ENCODE results near the gene ICAM1. TPM values are rescaled to one million over a fixed set of nuclear protein-coding genes. Genes with fewer than 3 reads are reported as not detected.

Gene ICAM1
- total and polyA plus RNA-seq, 9 donors, result 12.1 to 116 (median 18.7) TPM

DNA sequence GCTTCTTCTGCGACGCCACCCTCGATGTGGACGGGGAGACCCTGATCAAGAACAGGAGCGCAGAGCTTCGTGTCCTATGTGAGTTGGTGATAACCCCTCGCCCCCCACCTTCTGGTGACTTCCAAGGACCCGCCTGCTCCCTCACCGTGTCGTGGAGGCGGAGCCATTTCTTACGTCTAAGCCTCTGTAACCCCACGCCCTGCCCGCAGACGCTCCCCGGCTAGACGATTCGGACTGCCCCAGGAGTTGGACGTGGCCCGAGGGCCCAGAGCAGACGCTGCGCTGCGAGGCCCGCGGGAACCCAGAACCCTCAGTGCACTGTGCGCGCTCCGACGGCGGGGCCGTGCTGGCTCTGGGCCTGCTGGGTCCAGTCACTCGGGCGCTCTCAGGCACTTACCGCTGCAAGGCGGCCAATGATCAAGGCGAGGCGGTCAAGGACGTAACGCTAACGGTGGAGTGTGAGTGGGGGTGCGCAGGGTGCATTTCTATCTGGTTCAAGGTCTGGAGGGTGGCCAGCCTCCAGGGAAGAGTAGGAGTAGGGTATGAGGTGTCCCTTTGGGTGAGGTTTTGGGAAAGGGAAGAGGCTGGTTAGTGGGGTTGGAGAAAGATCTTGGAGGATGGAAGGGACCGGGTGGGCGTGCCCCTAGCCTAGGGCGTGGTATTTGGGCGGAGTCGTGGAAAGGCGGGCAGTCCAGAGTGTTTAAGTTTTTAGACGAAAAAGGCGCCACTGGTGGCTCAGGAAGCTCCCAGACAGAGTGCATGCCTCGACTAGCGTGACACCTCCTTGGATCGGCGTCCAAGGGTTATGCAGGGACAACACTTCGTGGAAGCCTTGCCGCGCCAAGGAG, 22.1 kb downstream of the ICAM1 start:
- peaks cover 21% of the 10 kb centered on the region for H3K4me1 ChIP-seq (ENCODE audit: insufficient read depth)
- peaks cover 6% of the 10 kb centered on the region for H3K27me3 ChIP-seq
- peak in 1 of 5 donors; percentile 66 for DNase-seq
- TF ChIP-seq POLR2A (IDR thresholded peaks at IDR 0.05) (no peak), EP300 (IDR thresholded peaks at IDR 0.05) (no peak)
- TF ChIP-seq, protein P1, sequence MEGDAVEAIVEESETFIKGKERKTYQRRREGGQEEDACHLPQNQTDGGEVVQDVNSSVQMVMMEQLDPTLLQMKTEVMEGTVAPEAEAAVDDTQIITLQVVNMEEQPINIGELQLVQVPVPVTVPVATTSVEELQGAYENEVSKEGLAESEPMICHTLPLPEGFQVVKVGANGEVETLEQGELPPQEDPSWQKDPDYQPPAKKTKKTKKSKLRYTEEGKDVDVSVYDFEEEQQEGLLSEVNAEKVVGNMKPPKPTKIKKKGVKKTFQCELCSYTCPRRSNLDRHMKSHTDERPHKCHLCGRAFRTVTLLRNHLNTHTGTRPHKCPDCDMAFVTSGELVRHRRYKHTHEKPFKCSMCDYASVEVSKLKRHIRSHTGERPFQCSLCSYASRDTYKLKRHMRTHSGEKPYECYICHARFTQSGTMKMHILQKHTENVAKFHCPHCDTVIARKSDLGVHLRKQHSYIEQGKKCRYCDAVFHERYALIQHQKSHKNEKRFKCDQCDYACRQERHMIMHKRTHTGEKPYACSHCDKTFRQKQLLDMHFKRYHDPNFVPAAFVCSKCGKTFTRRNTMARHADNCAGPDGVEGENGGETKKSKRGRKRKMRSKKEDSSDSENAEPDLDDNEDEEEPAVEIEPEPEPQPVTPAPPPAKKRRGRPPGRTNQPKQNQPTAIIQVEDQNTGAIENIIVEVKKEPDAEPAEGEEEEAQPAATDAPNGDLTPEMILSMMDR (IDR thresholded peaks at IDR 0.05), result no peak
- no peak overlapping the region for H3K4me3 ChIP-seq
- no peaks in the 10 kb centered on the region for H3K9me3 ChIP-seq
- WGBS, 3 donors, result 5 to 16% (median 7%) methylated on average over 56 of the region's 56 CpGs
- no peak overlapping the region for H3K27ac ChIP-seq
- intact Hi-C loops (cut with DNase I), result no loop called here
- H3K36me3 ChIP-seq, result no peaks in the 10 kb centered on the region

DNA sequence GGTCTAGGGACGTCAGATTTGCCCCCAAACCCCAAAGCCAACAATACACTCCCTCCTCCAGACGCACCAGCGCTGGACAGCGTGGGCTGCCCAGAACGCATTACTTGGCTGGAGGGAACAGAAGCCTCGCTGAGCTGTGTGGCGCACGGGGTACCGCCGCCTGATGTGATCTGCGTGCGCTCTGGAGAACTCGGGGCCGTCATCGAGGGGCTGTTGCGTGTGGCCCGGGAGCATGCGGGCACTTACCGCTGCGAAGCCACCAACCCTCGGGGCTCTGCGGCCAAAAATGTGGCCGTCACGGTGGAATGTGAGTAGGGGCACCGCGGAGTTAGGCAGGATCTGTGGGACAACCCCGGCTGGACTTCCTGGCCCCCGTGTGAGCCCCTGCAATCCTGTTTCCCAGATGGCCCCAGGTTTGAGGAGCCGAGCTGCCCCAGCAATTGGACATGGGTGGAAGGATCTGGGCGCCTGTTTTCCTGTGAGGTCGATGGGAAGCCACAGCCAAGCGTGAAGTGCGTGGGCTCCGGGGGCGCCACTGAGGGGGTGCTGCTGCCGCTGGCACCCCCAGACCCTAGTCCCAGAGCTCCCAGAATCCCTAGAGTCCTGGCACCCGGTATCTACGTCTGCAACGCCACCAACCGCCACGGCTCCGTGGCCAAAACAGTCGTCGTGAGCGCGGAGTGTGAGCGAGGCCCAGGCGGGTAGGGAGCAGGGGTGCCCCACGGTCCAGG, 22.9 kb downstream of the ICAM1 start:
- Histone ChIP-seq H3K4me1 (ENCODE audit: insufficient read depth) (peaks cover 17% of the 10 kb centered on the region), H3K9me3 (no peaks in the 10 kb centered on the region), H3K27me3 (peaks cover 6% of the 10 kb centered on the region), H3K4me3 (no peak overlapping the region), H3K27ac (no peak overlapping the region), H3K36me3 (no peaks in the 10 kb centered on the region)
- 12 to 48% (median 17%) methylated on average over 46 to 49 of the region's 49 CpGs for WGBS, 3 donors
- intact Hi-C loops (cut with DNase I), result no loop called here
- TF ChIP-seq POLR2A (IDR thresholded peaks at IDR 0.05) (no peak), EP300 (IDR thresholded peaks at IDR 0.05) (no peak)
- TF ChIP-seq, protein P1 (IDR thresholded peaks at IDR 0.05), result no peak
- DNase-seq, result no peak

DNA sequence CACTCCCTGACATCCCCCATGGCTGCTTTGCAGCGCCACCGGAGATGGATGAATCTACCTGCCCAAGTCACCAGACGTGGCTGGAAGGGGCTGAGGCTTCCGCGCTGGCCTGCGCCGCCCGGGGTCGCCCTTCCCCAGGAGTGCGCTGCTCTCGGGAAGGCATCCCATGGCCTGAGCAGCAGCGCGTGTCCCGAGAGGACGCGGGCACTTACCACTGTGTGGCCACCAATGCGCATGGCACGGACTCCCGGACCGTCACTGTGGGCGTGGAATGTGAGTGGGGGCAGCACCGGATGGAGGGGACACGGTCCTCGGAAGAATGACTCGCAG, 23.4 kb downstream of the ICAM1 start:
- DNase-seq, result no peak
- Histone ChIP-seq H3K4me3 (no peak overlapping the region), H3K4me1 (ENCODE audit: insufficient read depth) (peaks cover 15% of the 10 kb centered on the region), H3K27me3 (peaks cover 6% of the 10 kb centered on the region), H3K9me3 (no peaks in the 10 kb centered on the region), H3K36me3 (no peaks in the 10 kb centered on the region), H3K27ac (no peak overlapping the region)
- WGBS, 3 donors, result 7 to 42% (median 22%) methylated on average over 14 to 25 of the region's 25 CpGs
- intact Hi-C loops (cut with DNase I), result no loop called here
- TF ChIP-seq, protein P1 (IDR thresholded peaks at IDR 0.05), result no peak

DNA sequence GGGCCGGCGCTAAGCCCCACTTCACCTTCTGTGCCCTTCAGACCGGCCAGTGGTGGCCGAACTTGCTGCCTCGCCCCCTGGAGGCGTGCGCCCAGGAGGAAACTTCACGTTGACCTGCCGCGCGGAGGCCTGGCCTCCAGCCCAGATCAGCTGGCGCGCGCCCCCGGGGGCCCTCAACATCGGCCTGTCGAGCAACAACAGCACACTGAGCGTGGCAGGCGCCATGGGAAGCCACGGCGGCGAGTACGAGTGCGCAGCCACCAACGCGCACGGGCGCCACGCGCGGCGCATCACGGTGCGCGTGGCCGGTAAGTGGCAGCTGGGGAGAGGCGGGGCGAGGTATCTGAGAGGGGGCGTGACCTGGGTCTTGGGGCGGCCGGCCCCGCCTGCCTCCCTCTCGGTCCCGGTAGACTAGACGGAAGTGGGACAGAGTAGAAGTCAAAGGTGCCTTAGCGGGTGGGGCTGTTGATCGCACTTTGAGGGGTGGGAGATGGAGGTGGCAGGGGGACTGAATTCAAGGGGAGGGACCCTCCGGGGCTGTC, 24.5 kb downstream of the ICAM1 start:
- intact Hi-C loops (cut with DNase I), result no loop called here
- no peak overlapping the region for H3K27ac ChIP-seq
- peak in 1 of 5 donors; percentile 59 for DNase-seq
- 1 to 3% (median 2%) methylated on average over 47 to 48 of the region's 48 CpGs for WGBS, 3 donors
- peaks cover 13% of the 10 kb centered on the region for H3K4me1 ChIP-seq (ENCODE audit: insufficient read depth)
- no peaks in the 10 kb centered on the region for H3K36me3 ChIP-seq
- no peak overlapping the region for H3K4me3 ChIP-seq
- no peaks in the 10 kb centered on the region for H3K9me3 ChIP-seq
- peaks cover 6% of the 10 kb centered on the region for H3K27me3 ChIP-seq
- TF ChIP-seq, protein P1 (IDR thresholded peaks at IDR 0.05), result no peak
- TF ChIP-seq EP300 (IDR thresholded peaks at IDR 0.05), result no peak
- TF ChIP-seq POLR2A (IDR thresholded peaks at IDR 0.05), result no peak

Measured in ovary (tissue), 9 donors.